GM19395 (cell line): ENCODE results near the gene NLRX1.
"Not testable (repeated sequence)": the region's sequence is repeated elsewhere in the genome, so short reads cannot be mapped to it uniquely, and the experiment has no call there.

Source experiments
- ATAC-seq: cut with Tn5 transposase; IDR thresholded peaks from one replicate; pipeline ENCODE4 v1.9.1; 2021; ENCODE audit warnings: mild to moderate bottlenecking, moderate library complexity; ENCODE audit not compliant: unreplicated experiment

The NLRX1 gene

DNA sequence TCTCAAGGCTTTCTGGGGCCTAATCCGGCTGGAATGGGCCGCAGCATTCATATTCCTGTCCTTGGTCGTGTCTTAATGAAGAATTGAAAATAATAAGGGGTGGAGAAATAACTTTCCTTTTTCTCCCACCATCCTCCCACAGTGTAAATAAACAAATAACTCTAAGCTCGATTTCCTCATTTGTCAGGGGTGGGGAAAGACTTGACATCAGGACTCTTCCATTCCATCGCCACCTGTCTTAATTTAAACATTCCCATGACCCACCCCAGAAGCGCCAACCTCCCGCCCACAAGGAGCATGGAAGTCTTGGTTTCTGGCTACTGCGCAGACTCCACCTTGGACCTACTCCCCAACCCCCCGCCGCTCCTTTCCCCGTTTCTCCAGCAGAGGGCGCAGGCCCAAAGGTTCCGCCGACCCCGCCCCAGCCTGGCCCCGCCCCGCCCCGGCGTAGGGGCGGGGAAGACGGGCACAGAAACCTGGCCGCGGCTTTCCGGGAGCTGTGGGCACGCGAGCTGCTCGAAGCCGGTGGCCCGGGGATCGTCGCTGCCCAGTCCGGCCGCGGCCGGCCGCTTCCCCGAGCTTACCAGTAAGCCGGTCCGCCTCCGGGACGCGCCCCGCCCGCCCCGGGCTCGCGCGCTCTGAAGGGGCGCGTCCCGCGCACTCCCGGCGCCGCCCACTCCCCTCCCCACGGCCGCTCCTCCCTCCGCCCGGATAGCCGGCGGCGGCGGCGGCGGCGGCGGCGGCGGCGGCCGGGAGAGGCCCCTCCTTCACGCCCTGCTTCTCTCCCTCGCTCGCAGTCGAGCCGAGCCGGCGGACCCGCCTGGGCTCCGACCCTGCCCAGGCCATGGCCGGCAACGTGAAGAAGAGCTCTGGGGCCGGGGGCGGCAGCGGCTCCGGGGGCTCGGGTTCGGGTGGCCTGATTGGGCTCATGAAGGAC, 37.3 kb downstream of the NLRX1 start, which contains the start of gene CBL:
Gene CBL (plus strand): TSS at position 766 of the 937 bp plus-strand sequence. CDS start 79 bp downstream, at position 845.
- ATAC-seq: peak; percentile 78

DNA sequence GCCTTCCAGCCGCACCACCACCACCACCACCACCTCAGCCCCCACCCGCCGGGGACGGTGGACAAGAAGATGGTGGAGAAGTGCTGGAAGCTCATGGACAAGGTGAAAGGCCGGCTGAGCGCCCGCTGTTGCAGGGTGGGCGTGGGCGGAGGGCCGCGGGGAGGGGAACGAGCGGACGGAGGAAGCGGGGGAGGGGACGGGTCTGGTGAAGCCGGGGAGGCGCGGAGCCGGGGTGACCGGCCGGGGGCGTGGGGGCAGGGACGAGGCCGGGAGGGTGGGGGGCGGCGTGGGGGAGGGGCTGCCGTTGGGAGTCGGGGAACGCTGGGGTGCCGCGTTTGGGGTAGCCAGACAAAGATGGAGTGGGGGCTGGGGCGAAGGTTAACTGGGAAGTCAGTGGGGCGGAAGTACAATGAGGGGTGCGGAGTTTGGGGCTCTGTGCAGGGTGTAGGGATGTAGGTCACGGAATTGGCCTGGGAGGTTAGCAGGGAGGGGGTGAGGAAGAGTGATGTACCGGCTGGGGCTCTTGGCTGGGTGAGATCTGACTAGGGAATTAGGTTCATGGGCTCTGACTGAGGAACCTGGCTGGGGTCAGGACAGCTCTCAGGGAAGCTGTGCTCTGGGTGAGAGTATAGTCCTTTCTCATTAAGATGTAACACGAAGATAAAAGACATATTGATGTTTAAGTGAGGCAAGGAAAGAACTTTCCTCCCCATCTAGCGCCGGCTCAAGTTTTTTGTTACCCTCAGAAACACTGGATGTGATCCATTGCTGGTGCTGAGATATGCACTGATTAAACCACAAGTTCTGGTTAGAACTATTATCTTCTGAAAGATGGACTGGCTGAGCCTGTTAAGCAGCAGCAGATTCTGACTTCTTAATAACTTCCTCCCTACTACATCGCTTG, 38.2 kb downstream of the NLRX1 start:
- ATAC-seq: peak; percentile 39

DNA sequence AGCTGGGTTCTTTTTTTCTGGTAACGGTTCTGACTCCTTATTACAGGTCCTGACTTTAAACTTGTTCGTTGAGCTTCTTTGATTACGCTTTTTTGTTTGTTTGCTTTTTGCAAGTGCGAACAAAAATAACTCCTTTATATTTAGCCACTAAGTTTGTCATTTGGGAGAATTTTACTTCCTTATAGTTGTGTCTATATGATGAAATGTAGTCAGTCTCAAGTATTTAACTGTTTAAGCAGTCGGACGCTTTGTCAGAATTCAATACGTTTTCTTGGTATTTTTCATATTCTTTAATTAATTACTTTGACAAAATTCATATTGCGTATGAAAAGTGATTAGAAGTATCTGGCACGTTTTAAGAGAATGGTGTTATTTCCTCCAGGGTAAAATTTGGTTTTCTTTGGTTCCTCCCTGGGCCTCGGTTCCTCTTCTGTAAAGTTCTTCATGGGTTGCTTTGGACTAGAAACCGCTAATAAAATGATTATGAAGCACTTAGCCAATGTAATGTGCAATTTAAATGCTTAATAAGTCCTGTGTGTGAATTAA, 39.0 kb downstream of the NLRX1 start:
- no peak for ATAC-seq

DNA sequence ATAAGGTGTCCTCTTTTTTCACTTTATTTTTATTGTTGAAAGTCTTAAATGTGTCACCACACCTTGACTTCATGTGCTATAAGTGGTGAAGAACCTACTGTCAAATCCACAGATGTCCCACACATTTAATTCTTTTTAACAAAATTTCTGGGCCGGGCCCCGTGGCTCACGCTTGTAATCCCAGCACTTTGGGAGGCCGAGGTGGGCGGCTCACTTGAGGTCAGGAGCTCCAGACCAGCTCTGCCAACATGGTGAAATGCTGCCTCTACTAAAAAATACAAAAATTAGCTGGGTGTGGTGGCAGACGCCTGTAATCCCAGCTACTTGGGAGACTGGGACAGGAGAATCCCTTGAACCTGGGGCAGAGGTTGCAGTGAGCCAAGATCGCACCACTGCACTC, 40.7 kb downstream of the NLRX1 start:
- ATAC-seq: no peak

DNA sequence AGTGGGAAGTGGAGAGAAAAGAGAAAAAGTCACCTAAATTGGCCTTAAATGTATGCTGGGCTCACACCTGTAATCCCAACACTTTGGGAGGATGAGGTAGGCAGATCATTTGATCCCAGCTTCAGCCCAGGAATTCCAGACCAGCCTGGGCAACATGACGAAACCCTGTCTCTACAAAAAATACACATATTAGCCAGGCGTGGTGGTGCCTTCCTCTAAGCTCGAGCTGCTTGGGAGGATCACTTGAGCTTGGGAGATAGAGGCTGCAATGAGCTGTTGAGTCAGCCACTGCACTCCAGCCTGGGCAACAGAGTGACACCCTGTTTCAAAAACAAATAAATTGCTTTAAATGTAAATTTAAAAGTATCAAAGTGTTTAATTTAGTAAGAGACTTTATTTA, 41.5 kb downstream of the NLRX1 start:
- ATAC-seq: no peak

DNA sequence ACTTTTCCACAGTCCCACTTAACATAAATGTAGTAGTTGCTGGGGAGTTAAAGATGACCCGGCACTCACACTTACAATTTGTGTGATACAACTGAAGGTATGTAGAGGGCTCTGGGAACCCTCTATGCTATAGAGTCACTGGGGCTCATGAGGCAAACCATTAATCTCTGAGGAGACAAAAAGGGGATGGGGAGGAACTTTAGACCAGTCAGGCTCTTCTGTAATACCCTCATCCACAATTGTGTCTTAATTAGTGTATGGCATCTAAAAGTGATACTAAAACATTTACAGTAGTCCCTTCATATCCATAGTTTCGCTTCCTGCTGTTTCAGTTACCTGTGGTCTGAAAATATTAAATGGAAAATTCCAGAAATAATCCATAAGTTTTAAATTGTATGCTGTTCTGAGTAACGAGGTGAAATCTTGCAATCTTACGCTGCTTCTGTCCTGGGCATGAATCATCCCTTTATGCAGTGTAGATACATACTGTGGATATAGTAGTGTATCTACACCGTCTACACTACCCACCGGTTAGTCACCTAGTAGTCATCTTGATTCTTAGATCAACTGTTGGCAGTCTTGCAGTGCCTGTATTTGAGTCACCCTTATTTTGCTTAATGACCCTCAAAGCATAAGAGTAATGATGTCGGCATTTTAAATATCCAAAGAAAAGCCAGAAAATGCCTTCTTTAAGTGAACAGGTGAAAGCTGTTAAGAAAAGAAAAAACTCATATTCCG, 49.8 kb downstream of the NLRX1 start:
- ATAC-seq: no peak

DNA sequence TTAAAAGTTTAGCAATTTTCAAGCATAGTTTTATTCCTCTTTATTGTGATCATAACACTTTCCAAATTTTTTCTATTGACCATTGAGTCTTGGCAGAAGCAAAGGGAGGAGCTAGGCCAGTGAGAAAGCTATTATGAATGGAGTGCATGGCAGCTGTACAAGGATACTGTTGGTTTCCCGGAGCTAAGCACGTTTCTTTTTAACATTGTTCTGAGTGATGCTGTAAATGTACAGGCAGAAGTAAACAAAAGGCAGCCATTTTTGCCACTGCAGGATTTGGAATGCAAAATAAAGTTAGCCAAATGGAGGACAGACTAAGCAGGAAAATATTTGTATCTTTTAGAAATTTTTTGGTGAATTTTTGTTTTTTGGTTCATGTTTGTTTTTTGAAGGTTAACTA, 53.8 kb downstream of the NLRX1 start:
- ATAC-seq: no peak

DNA sequence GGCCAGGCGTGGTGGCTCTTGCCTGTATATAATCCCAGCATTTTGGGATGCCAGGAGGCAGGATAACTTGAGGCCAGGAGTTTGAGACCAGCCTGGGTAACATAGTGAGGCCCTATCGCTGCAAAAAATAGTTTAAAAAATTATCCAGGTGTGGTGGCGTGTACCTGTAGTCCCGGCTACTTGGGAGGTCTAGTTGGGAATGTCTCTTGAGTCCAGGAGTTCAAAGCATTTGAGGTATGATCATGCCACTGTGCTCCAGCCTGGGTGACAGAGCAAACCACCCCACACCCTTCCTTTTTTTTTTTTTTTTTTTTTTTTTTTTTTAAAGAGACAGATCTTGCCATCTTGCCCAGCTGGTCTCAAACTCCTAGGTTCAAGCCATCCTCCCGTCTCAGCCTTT, 54.4 kb downstream of the NLRX1 start:
- no peak for ATAC-seq

DNA sequence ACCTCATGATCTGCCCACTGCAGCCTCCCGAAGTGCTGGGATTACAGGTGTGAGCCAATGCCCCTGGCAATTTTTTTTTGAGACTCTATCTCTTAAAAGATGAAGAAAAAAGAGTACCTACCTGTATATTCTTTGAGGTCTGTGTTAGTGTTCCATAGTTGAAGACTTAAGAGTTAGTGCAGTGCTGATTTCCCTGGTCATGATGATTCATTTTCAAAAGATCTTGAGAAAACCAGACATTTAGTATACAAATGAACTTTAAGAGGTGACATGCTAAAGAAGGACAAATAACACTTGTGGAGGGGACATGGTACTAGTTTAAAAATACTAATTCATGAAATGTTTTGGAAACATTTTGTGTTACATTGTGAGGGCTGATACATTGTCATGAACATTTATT, 55.3 kb downstream of the NLRX1 start:
- ATAC-seq: no peak

DNA sequence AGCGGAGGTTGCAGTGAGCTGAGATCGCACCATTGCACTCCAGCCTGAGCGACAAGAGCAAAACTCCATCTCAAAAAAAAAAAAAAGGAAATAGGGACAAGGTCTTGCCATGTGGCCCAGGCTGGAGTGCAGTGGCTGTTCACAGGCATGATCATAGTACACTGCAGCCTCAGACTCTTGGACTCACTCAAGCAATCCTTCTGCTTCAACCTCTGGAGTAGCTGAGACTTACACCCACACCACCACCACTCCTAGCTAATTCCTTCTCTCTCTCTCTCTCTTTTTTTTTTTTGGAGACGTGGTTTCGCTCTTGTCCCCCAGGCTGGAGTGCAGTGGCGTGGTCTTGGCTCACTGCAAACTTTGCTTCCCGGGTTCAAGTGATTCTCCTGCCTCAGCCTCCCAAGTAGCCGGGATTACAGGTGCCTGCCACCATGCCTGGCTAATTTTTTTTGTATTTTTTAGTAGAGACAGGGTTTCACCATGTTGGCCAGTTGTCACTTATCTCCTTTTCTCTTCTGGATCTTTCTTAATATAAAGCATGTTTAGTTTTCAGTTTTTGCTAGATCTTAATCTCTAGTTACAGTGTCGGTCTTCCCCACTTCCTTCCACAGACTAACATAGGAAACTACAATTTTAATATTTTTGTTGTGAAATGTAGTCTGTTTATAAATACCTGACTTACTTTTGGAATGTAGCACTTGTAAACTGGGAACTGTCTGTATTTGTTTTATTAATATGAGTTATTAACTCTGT, 60.2 kb downstream of the NLRX1 start:
- ATAC-seq: not testable (repeated sequence)

DNA sequence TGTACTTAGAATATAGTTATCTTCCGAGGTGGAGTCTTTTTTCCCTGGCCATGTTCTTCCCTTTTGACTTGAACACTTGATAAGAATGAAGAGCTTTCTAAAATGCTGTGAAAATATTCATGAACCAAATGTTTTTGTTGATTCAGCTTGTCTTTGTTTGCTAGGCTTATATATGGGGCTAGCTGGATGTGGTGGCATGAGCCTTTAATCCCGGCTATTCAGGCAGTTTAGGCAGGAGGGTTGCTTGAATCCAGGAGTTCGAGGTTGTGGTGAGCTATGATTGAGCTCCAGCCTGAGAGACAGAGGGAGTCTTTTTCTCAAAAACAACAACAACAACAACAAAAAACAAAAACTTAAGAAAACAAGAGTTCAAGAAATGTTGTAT, 60.8 kb downstream of the NLRX1 start:
- ATAC-seq: no peak

DNA sequence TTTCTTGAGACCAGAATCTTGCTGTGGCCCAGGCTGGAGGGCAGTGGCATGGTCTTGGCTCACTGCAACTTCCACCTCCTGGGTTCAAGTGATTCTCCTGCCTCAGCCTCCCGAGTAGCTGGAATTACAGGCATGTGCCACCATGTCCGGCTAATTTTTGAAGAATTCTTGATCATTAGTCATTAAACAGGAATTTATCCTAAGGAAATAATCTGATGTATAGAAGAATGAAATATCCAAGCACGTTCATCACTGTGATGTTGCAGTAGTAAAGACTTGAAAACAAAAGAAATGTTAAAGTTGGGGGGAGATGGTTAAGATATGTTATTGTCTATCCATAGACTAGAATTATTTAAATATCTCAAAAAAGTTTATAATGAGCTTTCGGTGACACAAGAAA, 61.2 kb downstream of the NLRX1 start:
- no peak for ATAC-seq
